OCI-LY3 (cell line): Measurements from ENCODE around the gene DPP10.

Experiments used
- H2AFZ ChIP-seq: fragments of 200-600, 300-600 bp; shearing (Covaris generic); 2 replicates; pipeline ENCODE4 v1.6.0; 2014; ENCODE audit warnings: antibody characterized with exemption, low read depth, low read length
- H3K27ac ChIP-seq: fragments of 200-600, 300-600 bp; sonication (generic); 2 replicates; pipeline ENCODE4 v1.5.1; 2014; ENCODE audit warnings: mild to moderate bottlenecking, low read length, moderate library complexity, mixed read lengths
- H3K27me3 ChIP-seq: fragments of 200-600, 300-600 bp; sonication (generic); 2 replicates; pipeline ENCODE4 v1.6.1; 2014; ENCODE audit warnings: low read depth, low read length, mixed read lengths
- H3K36me3 ChIP-seq: fragments of 200-600, 300-600 bp; sonication (generic); replicated peaks from 2 replicates; pipeline ENCODE3; 2014; ENCODE audit warnings: low read depth, low read length, mixed read lengths
- H3K4me1 ChIP-seq: fragments of 300-600, 200-600 bp; sonication (generic); 2 replicates; pipeline ENCODE4 v1.6.1; 2014; ENCODE audit warnings: low read length, mixed read lengths
- H3K4me2 ChIP-seq: fragments of 200-600, 300-600 bp; sonication (generic); 2 replicates; pipeline ENCODE4 v1.6.1; 2014; ENCODE audit warnings: low read length, mixed read lengths
- H3K4me3 ChIP-seq: fragments of 300-600, 200-600 bp; sonication (generic); 2 replicates; pipeline ENCODE4 v1.5.1; 2014; ENCODE audit warnings: antibody characterized with exemption, mild to moderate bottlenecking, low read length, moderate library complexity
- H3K79me2 ChIP-seq: fragments of 300-600, 200-600 bp; shearing (Covaris generic); 2 replicates; pipeline ENCODE4 v1.6.1; 2014; ENCODE audit warnings: mild to moderate bottlenecking, low read length, mixed read lengths
- H3K9ac ChIP-seq: fragments of 300-600, 200-600 bp; shearing (Covaris generic); 2 replicates; pipeline ENCODE4 v1.6.0; 2014; ENCODE audit warnings: mild to moderate bottlenecking, low read length, moderate library complexity
- H3K9me3 ChIP-seq: fragments of 200-600, 300-600 bp; shearing (Covaris generic); 2 replicates; pipeline ENCODE4 v1.6.1; 2014; ENCODE audit warnings: low read length, mixed read lengths; ENCODE audit not compliant: insufficient read depth
- H4K20me1 ChIP-seq: fragments of 200-600, 300-600 bp; sonication (generic); 2 replicates; pipeline ENCODE4 v1.6.1; 2016; ENCODE audit warnings: low read length, mixed read lengths; ENCODE audit not compliant: insufficient read depth
- CTCF ChIP-seq: fragments of 200-600, 300-600 bp; sonication (generic); IDR thresholded peaks from 2 replicates; pipeline ENCODE4 v1.5.1; 2014; ENCODE audit warnings: antibody characterized with exemption, low read length, low read depth
- EZH2phosphoT487 ChIP-seq: fragments of 200-600 bp; shearing (Covaris generic); IDR thresholded peaks from 2 replicates; pipeline ENCODE4 v1.6.1; 2018; ENCODE audit warnings: antibody characterized with exemption, mixed run types, low read depth

The DPP10 gene

GRCh38 chr2:115694651-115695050, 1252.2 kb downstream of the DPP10 start:
- no peak overlapping the region for H3K27ac ChIP-seq
- no peak overlapping the region for H3K4me3 ChIP-seq
- H3K79me2 ChIP-seq = no peaks in the 10 kb centered on the region
- H3K9ac ChIP-seq = no peak overlapping the region
- H3K36me3 ChIP-seq = no peaks in the 10 kb centered on the region
- H3K9me3 ChIP-seq = no peaks in the 10 kb centered on the region
- no peaks in the 10 kb centered on the region for H3K27me3 ChIP-seq
- H2AFZ ChIP-seq = no peak overlapping the region
- no peak overlapping the region for H3K4me2 ChIP-seq
- no peak for TF ChIP-seq CTCF
- no peak for TF ChIP-seq EZH2phosphoT487
- H4K20me1 ChIP-seq = no peaks in the 10 kb centered on the region
- H3K4me1 ChIP-seq = no peaks in the 10 kb centered on the region

GRCh38 chr2:115733190-115733775, 1290.8 kb downstream of the DPP10 start:
- no peak overlapping the region for H3K9ac ChIP-seq
- H3K36me3 ChIP-seq = no peaks in the 10 kb centered on the region
- H3K9me3 ChIP-seq = no peaks in the 10 kb centered on the region
- H3K4me1 ChIP-seq = no peaks in the 10 kb centered on the region
- no peak overlapping the region for H3K4me3 ChIP-seq
- no peaks in the 10 kb centered on the region for H3K27me3 ChIP-seq
- no peak overlapping the region for H3K27ac ChIP-seq
- H4K20me1 ChIP-seq = no peaks in the 10 kb centered on the region
- H3K79me2 ChIP-seq = no peaks in the 10 kb centered on the region
- TF ChIP-seq CTCF (no peak), EZH2phosphoT487 (no peak)
- H3K4me2 ChIP-seq = no peak overlapping the region
- no peak overlapping the region for H2AFZ ChIP-seq

- no peaks in the 10 kb centered on the region for H3K9me3 ChIP-seq
- no peak overlapping the region for H3K9ac ChIP-seq
- H3K27ac ChIP-seq = no peak overlapping the region
- no peak overlapping the region for H2AFZ ChIP-seq
- no peaks in the 10 kb centered on the region for H4K20me1 ChIP-seq
- no peaks in the 10 kb centered on the region for H3K36me3 ChIP-seq
- no peak overlapping the region for H3K4me3 ChIP-seq
- H3K79me2 ChIP-seq = no peaks in the 10 kb centered on the region
- no peaks in the 10 kb centered on the region for H3K4me1 ChIP-seq
- no peak overlapping the region for H3K4me2 ChIP-seq
- TF ChIP-seq CTCF (no peak), EZH2phosphoT487 (no peak)
- H3K27me3 ChIP-seq = no peaks in the 10 kb centered on the region
Observed at GRCh38 chr2:115738111-115738510, 1295.7 kb downstream of the DPP10 start.

- no peaks in the 10 kb centered on the region for H3K4me1 ChIP-seq
- no peak overlapping the region for H3K4me2 ChIP-seq
- no peaks in the 10 kb centered on the region for H4K20me1 ChIP-seq
- H3K4me3 ChIP-seq = no peak overlapping the region
- no peak overlapping the region for H3K27ac ChIP-seq
- H3K27me3 ChIP-seq = no peaks in the 10 kb centered on the region
- H3K79me2 ChIP-seq = no peaks in the 10 kb centered on the region
- no peak overlapping the region for H3K9ac ChIP-seq
- H2AFZ ChIP-seq = no peak overlapping the region
- H3K36me3 ChIP-seq = no peaks in the 10 kb centered on the region
- H3K9me3 ChIP-seq = no peaks in the 10 kb centered on the region
- TF ChIP-seq CTCF = peak; percentile 24
- no peak for TF ChIP-seq EZH2phosphoT487
Observed at GRCh38 chr2:115739574-115739973, 1297.1 kb downstream of the DPP10 start.
